A673 (cell line): ENCODE measurements around the gene AFAP1.

ENCODE experiments used
- CTCF ChIP-seq: fragments of 300-800, 200-600 bp; sonication (generic); conservative IDR thresholded peaks from 2 replicates; pipeline ENCODE4 v1.5.1; 2017; ENCODE audit warnings: low read depth, mild to moderate bottlenecking, antibody characterized with exemption, low read length, moderate library complexity, mixed read lengths
- EZH2 ChIP-seq: fragments of 200-600 bp; sonication (generic); IDR thresholded peaks from 2 replicates; pipeline ENCODE4 v1.6.1; 2017; ENCODE audit warnings: borderline replicate concordance, low read depth, mild to moderate bottlenecking, mixed read lengths, antibody characterized with exemption, low read length; ENCODE audit not compliant: poor library complexity, severe bottlenecking

GRCh38 chr4:7792616-7793015 lies 147.0 kb downstream of the AFAP1 start:
- TF ChIP-seq CTCF: no peak
- TF ChIP-seq EZH2: no peak
